Measurements from ENCODE around the gene ARID2. TPM values are rescaled to one million over a fixed set of nuclear protein-coding genes. Genes with fewer than 3 reads are reported as not detected.

ARID2 gene
- total RNA-seq, 1 donor, result 21.0 TPM

GRCh38 chr12:45696049-45696448, 33.5 kb upstream of the ARID2 start:
- TF ChIP-seq CTCF (IDR thresholded peaks at IDR 0.05; ENCODE audit: extremely low read depth, low read depth, low read length), result no peak
- no peaks in the 10 kb centered on the region for H3K9me3 ChIP-seq (ENCODE audit: low read depth, low read length)
- H3K4me3 ChIP-seq (ENCODE audit: insufficient read depth, low read length), result no peak overlapping the region
- H4K20me1 ChIP-seq (ENCODE audit: insufficient read depth, low read length), result no peaks in the 10 kb centered on the region
- no peak overlapping the region for H2AFZ ChIP-seq (ENCODE audit: low read length)
- peak; percentile 43 for DNase-seq (ENCODE audit: insufficient read length, low spot score, missing footprints)
- no peak overlapping the region for H3K27ac ChIP-seq (ENCODE audit: low read depth, low read length)
- no peaks in the 10 kb centered on the region for H3K27me3 ChIP-seq (ENCODE audit: insufficient read depth, low read length)
- no peaks in the 10 kb centered on the region for H3K4me1 ChIP-seq (ENCODE audit: insufficient read depth, low read length)
- no peak overlapping the region for H3K4me2 ChIP-seq (ENCODE audit: insufficient read depth, low read length)
- no peaks in the 10 kb centered on the region for H3K79me2 ChIP-seq (ENCODE audit: insufficient read depth, low read length)
- no peaks in the 10 kb centered on the region for H3K36me3 ChIP-seq (ENCODE audit: insufficient read depth, low read length)

GRCh38 chr12:45697371-45697770, 32.1 kb upstream of the ARID2 start:
- Histone ChIP-seq H3K9me3 (ENCODE audit: low read depth, low read length) (no peaks in the 10 kb centered on the region), H3K4me1 (ENCODE audit: insufficient read depth, low read length) (no peaks in the 10 kb centered on the region), H2AFZ (ENCODE audit: low read length) (no peak overlapping the region), H3K4me3 (ENCODE audit: insufficient read depth, low read length) (no peak overlapping the region), H4K20me1 (ENCODE audit: insufficient read depth, low read length) (no peaks in the 10 kb centered on the region), H3K36me3 (ENCODE audit: insufficient read depth, low read length) (no peaks in the 10 kb centered on the region), H3K79me2 (ENCODE audit: insufficient read depth, low read length) (no peaks in the 10 kb centered on the region), H3K27me3 (ENCODE audit: insufficient read depth, low read length) (no peaks in the 10 kb centered on the region), H3K4me2 (ENCODE audit: insufficient read depth, low read length) (no peak overlapping the region), H3K27ac (ENCODE audit: low read depth, low read length) (no peak overlapping the region)
- DNase-seq (ENCODE audit: insufficient read length, low spot score, missing footprints), result no peak
- TF ChIP-seq CTCF (IDR thresholded peaks at IDR 0.05; ENCODE audit: extremely low read depth, low read depth, low read length), result no peak

- H3K27ac ChIP-seq (ENCODE audit: low read depth, low read length), result no peak overlapping the region
- no peak overlapping the region for H2AFZ ChIP-seq (ENCODE audit: low read length)
- H3K9me3 ChIP-seq (ENCODE audit: low read depth, low read length), result no peaks in the 10 kb centered on the region
- H3K27me3 ChIP-seq (ENCODE audit: insufficient read depth, low read length), result no peaks in the 10 kb centered on the region
- no peaks in the 10 kb centered on the region for H3K4me1 ChIP-seq (ENCODE audit: insufficient read depth, low read length)
- no peaks in the 10 kb centered on the region for H3K79me2 ChIP-seq (ENCODE audit: insufficient read depth, low read length)
- TF ChIP-seq CTCF (IDR thresholded peaks at IDR 0.05; ENCODE audit: extremely low read depth, low read depth, low read length), result no peak
- peaks cover 4% of the 10 kb centered on the region for H4K20me1 ChIP-seq (ENCODE audit: insufficient read depth, low read length)
- H3K36me3 ChIP-seq (ENCODE audit: insufficient read depth, low read length), result no peaks in the 10 kb centered on the region
- H3K4me3 ChIP-seq (ENCODE audit: insufficient read depth, low read length), result no peak overlapping the region
- H3K4me2 ChIP-seq (ENCODE audit: insufficient read depth, low read length), result no peak overlapping the region
- no peak for DNase-seq (ENCODE audit: insufficient read length, low spot score, missing footprints)
Measured at GRCh38 chr12:45701296-45701695, 28.2 kb upstream of the ARID2 start.

GRCh38 chr12:45703942-45704341, 25.6 kb upstream of the ARID2 start:
- TF ChIP-seq CTCF (IDR thresholded peaks at IDR 0.05; ENCODE audit: extremely low read depth, low read depth, low read length), result no peak
- Histone ChIP-seq H3K27me3 (ENCODE audit: insufficient read depth, low read length) (no peaks in the 10 kb centered on the region), H4K20me1 (ENCODE audit: insufficient read depth, low read length) (peaks cover 4% of the 10 kb centered on the region), H3K4me2 (ENCODE audit: insufficient read depth, low read length) (no peak overlapping the region), H2AFZ (ENCODE audit: low read length) (no peak overlapping the region), H3K4me1 (ENCODE audit: insufficient read depth, low read length) (no peaks in the 10 kb centered on the region), H3K4me3 (ENCODE audit: insufficient read depth, low read length) (no peak overlapping the region), H3K9me3 (ENCODE audit: low read depth, low read length) (no peaks in the 10 kb centered on the region), H3K36me3 (ENCODE audit: insufficient read depth, low read length) (no peaks in the 10 kb centered on the region), H3K27ac (ENCODE audit: low read depth, low read length) (no peak overlapping the region), H3K79me2 (ENCODE audit: insufficient read depth, low read length) (no peaks in the 10 kb centered on the region)
- DNase-seq (ENCODE audit: insufficient read length, low spot score, missing footprints), result no peak
